RWPE1 (cell line): ENCODE data around the gene KNG1.

ENCODE experiments used
- CTCF ChIA-PET: fragments of 350-600 bp; sonication (Branson Sonifier 250); formaldehyde crosslinking; extraction: SDS; loops from one replicate; lab custom pipeline; 2021; lab: Yijun Ruan, JAX
- POLR2A ChIA-PET: fragments of 400-600 bp; formaldehyde crosslinking; extraction: SDS; loops from one replicate; lab custom pipeline; 2020; ENCODE audit warnings: antibody characterized with exemption; ENCODE audit not compliant: low non-redundant PET; lab: Yijun Ruan, JAX
- DNase-seq: peaks from one replicate; pipeline ENCODE4 v3.0.0; 2012; ENCODE audit warnings: low spot score
- H3K27ac ChIP-seq: fragments of 450-650 bp; 2 replicates; pipeline ENCODE4 v1.5.1; 2017
- CTCF ChIP-seq: fragments of 450-650 bp; conservative IDR thresholded peaks from 2 replicates; pipeline ENCODE4 v1.5.1; 2017; ENCODE audit warnings: low read depth, mild to moderate bottlenecking

KNG1 gene

GRCh38 chr3:186717039-186717457 lies at the start of gene KNG1:
Gene KNG1 (plus strand): TSS chr3:186717359. CDS start chr3:186717543, 184 bp downstream.
- no peak for DNase-seq
- H3K27ac ChIP-seq: no peak within 1 kb of the TSS
- CTCF ChIA-PET: interaction anchor here (0.6 kb wide), 1 partner anchor 24 kb away, joined by 4 read pairs; no protein-coding TSS in a partner anchor
- POLR2A ChIA-PET: no interaction called here
- no peak for TF ChIP-seq CTCF

GRCh38 chr3:186668426-186668825 lies 48.7 kb upstream of the KNG1 start:
- ChIA-PET POLR2A (no interaction called here), CTCF (interaction anchor here (0.6 kb wide), 1 partner anchor 154 kb away, joined by 3 read pairs; no protein-coding TSS in a partner anchor)
- H3K27ac ChIP-seq: no peak overlapping the region
- no peak for TF ChIP-seq CTCF
- no peak for DNase-seq

GRCh38 chr3:186669378-186670084 lies 47.6 kb upstream of the KNG1 start:
- peak; percentile 41 for DNase-seq
- H3K27ac ChIP-seq: no peak overlapping the region
- ChIA-PET CTCF (interaction anchor here (0.8 kb wide), 1 partner anchor 51 kb away, joined by 3 read pairs; no protein-coding TSS in a partner anchor), POLR2A (interaction anchor here (0.6 kb wide), 1 partner anchor 45 kb away, joined by 5 read pairs; no protein-coding TSS in a partner anchor)
- no peak for TF ChIP-seq CTCF

GRCh38 chr3:186670155-186670554 lies 47.0 kb upstream of the KNG1 start:
- CTCF ChIA-PET: interaction anchor here (0.8 kb wide), 1 partner anchor 51 kb away, joined by 3 read pairs; no protein-coding TSS in a partner anchor

GRCh38 chr3:186671051-186671450 lies 46.1 kb upstream of the KNG1 start:
- POLR2A ChIA-PET: no interaction called here
- no peak overlapping the region for H3K27ac ChIP-seq
- no peak for DNase-seq
- CTCF ChIA-PET: interaction anchor here (0.7 kb wide), 1 partner anchor 440 kb away, joined by 5 read pairs; no protein-coding TSS in a partner anchor
- no peak for TF ChIP-seq CTCF

More at GRCh38 chr3:186670155-186670554, 47.0 kb upstream of the KNG1 start:
- no peak overlapping the region for H3K27ac ChIP-seq
- POLR2A ChIA-PET: interaction anchor here (0.6 kb wide), 1 partner anchor 45 kb away, joined by 5 read pairs; no protein-coding TSS in a partner anchor
- no peak for DNase-seq
- no peak for TF ChIP-seq CTCF

GRCh38 chr3:186678604-186679003 lies 38.6 kb upstream of the KNG1 start:
- TF ChIP-seq CTCF: no peak
- CTCF ChIA-PET: no interaction called here
- no peak for DNase-seq
- POLR2A ChIA-PET: no interaction called here
- no peak overlapping the region for H3K27ac ChIP-seq
